ENCODE results near the gene KLHL14. TPM values are rescaled to one million over a fixed set of nuclear protein-coding genes. Genes with fewer than 3 reads are reported as not detected.
"Not testable (repeated sequence)": the region's sequence is repeated elsewhere in the genome, so short reads cannot be mapped to it uniquely, and the experiment has no call there.

KLHL14 gene
- total RNA-seq, 1 donor from 2014 or later: 0.45 TPM

GRCh38 chr18:32637659-32638058 lies 135.2 kb downstream of the KLHL14 start:
- DNase-seq (ENCODE audit: low spot score): not testable (repeated sequence)

- no peak for DNase-seq (ENCODE audit: low spot score)
Observed at GRCh38 chr18:32637226-32637625, 135.6 kb downstream of the KLHL14 start.

DNA sequence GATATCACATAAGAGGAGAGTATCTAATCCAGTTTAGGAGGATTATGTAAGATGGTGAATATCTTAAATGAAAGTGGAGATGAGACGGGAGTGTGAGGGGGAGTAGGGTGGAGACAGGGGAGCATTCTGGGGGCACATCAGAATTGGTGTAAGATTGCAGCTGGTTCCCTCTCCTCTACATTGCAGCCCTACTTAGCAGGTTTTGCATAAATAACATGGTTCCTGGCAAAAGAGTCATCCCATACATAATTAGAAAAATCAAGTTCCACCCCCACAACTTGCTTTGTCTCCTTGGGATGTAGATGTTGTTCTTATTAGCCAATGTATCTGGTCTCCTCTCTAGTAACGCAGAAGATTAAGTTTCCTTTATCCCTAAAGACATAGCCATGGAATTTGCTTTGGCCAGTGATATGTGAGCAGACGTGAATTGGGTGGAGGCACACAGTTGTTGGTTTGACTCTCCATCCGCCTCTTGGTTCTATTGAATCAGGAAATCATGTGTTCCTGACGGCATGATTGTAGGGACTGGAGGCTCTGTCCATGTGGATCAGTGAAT lies 137.9 kb downstream of the KLHL14 start:
- DNase-seq (ENCODE audit: low spot score): no peak

- no peak for DNase-seq (ENCODE audit: low spot score)
Observed at GRCh38 chr18:32629981-32630700, 142.7 kb downstream of the KLHL14 start.

DNA sequence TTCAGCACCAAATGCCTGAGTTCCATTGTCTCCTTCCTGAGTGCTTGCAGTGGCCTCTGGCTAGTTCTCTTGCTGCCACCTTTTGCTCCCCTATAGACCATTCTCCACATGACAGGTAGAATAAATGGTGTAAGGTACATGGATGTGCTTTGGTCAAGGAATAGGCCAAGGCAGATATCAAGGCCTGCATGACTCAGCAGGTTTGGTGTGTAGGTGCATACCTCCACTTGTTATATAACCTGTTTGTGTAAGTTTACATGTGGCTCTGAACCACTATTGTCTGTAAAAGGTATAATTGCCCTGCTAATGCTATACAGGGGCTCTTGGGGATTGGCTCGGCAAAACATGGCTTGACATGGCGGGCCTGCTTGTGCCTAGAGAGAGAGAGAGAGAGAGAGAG lies 143.5 kb downstream of the KLHL14 start:
- DNase-seq (ENCODE audit: low spot score): no peak

- no peak for DNase-seq (ENCODE audit: low spot score)
Observed at GRCh38 chr18:32624182-32624723, 148.6 kb downstream of the KLHL14 start.

DNA sequence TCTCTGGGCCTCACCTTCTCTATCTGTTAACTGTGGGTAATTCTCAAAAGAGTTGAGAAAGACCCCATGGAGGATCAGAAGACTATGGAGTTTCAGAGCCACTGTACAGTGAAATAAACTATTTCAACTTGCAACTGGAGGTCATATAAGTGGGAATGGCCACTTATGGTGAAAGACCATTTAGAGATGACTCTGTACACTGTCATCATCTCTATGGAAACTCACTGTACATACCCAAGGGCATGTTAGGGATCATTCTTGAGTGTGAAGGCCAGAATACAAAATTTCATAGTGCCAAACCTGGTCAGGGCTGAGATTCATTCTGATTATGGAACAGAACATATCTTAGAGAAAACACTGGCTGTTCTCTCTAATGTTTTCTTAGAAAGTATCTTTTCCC lies 149.3 kb downstream of the KLHL14 start:
- DNase-seq (ENCODE audit: low spot score): no peak
